Activated B cell treated with CpG ODN at 0.5 μM for 24 hours (primary cell): ENCODE measurements around the gene CHCHD3. TPM values are rescaled to one million over a fixed set of nuclear protein-coding genes. Genes with fewer than 3 reads are reported as not detected.

ENCODE experiments used
- ATAC-seq: fragments of 200-7000 bp; cut with Tn5 transposase; one replicate; pipeline ENCODE4 v1.10.0; 2021; ENCODE audit warnings: low read depth, mild to moderate bottlenecking, moderate library complexity
- CTCF ChIA-PET: fragments of 350-600 bp; sonication (Branson Sonifier 250); formaldehyde crosslinking; loops from one replicate; lab custom pipeline; 2021; ENCODE audit warnings: antibody characterized with exemption; lab: Charles Lee
- POLR2A ChIA-PET: fragments of 350-600 bp; sonication (Branson Sonifier 250); formaldehyde crosslinking; loops from one replicate; lab custom pipeline; 2021; ENCODE audit warnings: antibody characterized with exemption; lab: Charles Lee
- DNase-seq: peaks from one replicate; pipeline ENCODE4 v3.0.0; 2022
- H3K27ac Mint-ChIP-seq: one replicate; pipeline ENCODE4 v1.8.0; 2020; ENCODE audit warnings: mixed read lengths
- H3K27me3 Mint-ChIP-seq: one replicate; pipeline ENCODE4 v1.8.0; 2021; ENCODE audit warnings: mixed read lengths
- H3K36me3 Mint-ChIP-seq: one replicate; pipeline ENCODE4 v1.8.0; 2021; ENCODE audit warnings: low read depth, mixed read lengths
- H3K4me1 Mint-ChIP-seq: one replicate; pipeline ENCODE4 v1.8.0; 2021; ENCODE audit warnings: mixed read lengths
- H3K4me3 Mint-ChIP-seq: one replicate; pipeline ENCODE4 v1.8.0; 2020; ENCODE audit warnings: mild to moderate bottlenecking, mixed read lengths
- H3K9me3 Mint-ChIP-seq: one replicate; pipeline ENCODE4 v1.8.0; 2020; ENCODE audit warnings: mixed read lengths
- CTCF ChIP-seq: fragments of 200-600 bp; IDR thresholded peaks from one replicate; pipeline ENCODE4 v1.8.0; 2022; ENCODE audit warnings: antibody characterized with exemption, mild to moderate bottlenecking
- intact Hi-C: fragments of 100-400 bp; cut with micrococcal nuclease; formaldehyde crosslinking; loops from one replicate; pipeline ENCODE4 v1.15.1; 2024
- total RNA-seq: library from RNA; stranded (reverse); gene quantifications from 2 replicates; pipeline ENCODE4 v1.2.3, GENCODE V29; 2022

CHCHD3 gene
- total RNA-seq, 1 donor from 2014 or later: 53.6 TPM

DNA sequence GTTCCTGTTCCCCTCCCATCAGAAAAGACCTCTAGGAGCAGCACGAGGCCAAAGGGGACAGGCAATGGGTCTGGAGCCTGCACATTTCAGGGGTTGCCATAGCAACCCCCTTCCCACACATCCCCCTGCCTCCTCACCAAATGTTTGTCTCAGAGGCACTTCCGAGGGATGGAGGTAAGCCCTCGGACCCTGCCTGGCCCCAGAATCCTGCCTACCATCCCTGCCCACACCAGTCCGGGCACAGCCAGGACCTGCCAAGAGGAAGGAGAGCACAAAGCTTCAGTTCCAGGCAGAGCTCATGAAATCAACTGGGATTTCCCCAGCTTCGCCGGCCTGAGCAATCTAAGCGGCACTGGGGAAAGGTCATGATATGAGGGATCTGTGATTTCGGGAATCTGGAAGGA, 330.6 kb downstream of the CHCHD3 start:
- no peak for TF ChIP-seq CTCF
- DNase-seq (no peak), ATAC-seq (no peak)
- no peaks in the 10 kb centered on the region for H3K9me3 Mint-ChIP-seq
- no peak overlapping the region for H3K27ac Mint-ChIP-seq
- CTCF ChIA-PET: no interaction called here
- POLR2A ChIA-PET: no interaction called here
- intact Hi-C loops: no loop called here
- no peaks in the 10 kb centered on the region for H3K4me1 Mint-ChIP-seq
- no peak overlapping the region for H3K4me3 Mint-ChIP-seq
- no peaks in the 10 kb centered on the region for H3K27me3 Mint-ChIP-seq
- H3K36me3 Mint-ChIP-seq: no peaks in the 10 kb centered on the region

DNA sequence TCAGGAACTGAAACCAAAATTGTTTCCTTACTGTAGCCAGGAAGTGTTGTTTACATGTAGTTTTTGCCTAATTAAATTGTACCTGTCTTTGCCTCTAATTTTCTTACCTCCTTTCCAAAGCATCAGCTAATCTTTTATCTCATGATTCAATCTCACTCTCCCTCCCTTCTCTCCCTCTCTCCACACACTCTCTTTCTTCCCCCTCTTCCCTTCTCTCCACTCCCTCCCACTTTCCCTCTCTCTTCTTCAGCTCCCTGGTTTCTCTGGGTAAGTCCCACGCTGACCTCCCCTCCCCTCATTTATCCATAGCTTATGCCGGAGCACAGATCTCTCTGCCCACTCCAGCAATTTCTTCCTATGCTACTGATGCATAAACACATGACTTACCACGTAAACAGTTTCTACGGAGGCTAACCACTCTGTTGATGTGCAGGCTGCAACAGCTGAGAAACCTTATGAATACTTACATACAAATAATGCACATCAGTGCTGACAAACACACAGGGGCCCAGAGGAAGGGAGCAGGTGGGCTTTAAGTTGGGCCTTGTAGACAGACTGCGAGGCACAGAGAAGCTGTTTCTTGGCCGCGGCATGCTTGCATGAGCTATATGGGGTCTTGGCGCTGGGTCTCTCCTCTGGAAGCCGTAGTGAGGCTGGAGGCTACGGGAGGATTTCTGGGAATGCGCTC, 331.2 kb downstream of the CHCHD3 start:
- TF ChIP-seq CTCF: no peak
- Mint-ChIP-seq H3K4me3 (no peak overlapping the region), H3K9me3 (no peaks in the 10 kb centered on the region), H3K4me1 (no peaks in the 10 kb centered on the region), H3K27ac (no peak overlapping the region), H3K27me3 (no peaks in the 10 kb centered on the region), H3K36me3 (no peaks in the 10 kb centered on the region)
- CTCF ChIA-PET: no interaction called here
- POLR2A ChIA-PET: no interaction called here
- DNase-seq: no peak
- intact Hi-C loops: no loop called here
- no peak for ATAC-seq

GRCh38 chr7:132750096-132750495, 331.8 kb downstream of the CHCHD3 start:
- intact Hi-C loops: no loop called here
- no peak for DNase-seq
- Mint-ChIP-seq H3K9me3 (no peaks in the 10 kb centered on the region), H3K27ac (no peak overlapping the region), H3K27me3 (no peaks in the 10 kb centered on the region), H3K4me1 (no peaks in the 10 kb centered on the region), H3K4me3 (no peak overlapping the region), H3K36me3 (no peaks in the 10 kb centered on the region)
- ChIA-PET POLR2A (no interaction called here), CTCF (no interaction called here)
- no peak for TF ChIP-seq CTCF
- no peak for ATAC-seq

GRCh38 chr7:132745510-132745909, 336.4 kb downstream of the CHCHD3 start:
- Mint-ChIP-seq H3K27me3 (no peaks in the 10 kb centered on the region), H3K4me3 (no peak overlapping the region), H3K27ac (no peak overlapping the region), H3K4me1 (no peaks in the 10 kb centered on the region), H3K9me3 (peaks cover 8% of the 10 kb centered on the region), H3K36me3 (no peaks in the 10 kb centered on the region)
- DNase-seq: no peak
- no peak for TF ChIP-seq CTCF
- CTCF ChIA-PET: no interaction called here
- POLR2A ChIA-PET: no interaction called here
- ATAC-seq: no peak
- intact Hi-C loops: no loop called here

- intact Hi-C loops: no loop called here
- no peak for DNase-seq
- H3K9me3 Mint-ChIP-seq: peaks cover 8% of the 10 kb centered on the region
- no peak overlapping the region for H3K4me3 Mint-ChIP-seq
- POLR2A ChIA-PET: no interaction called here
- H3K4me1 Mint-ChIP-seq: no peaks in the 10 kb centered on the region
- H3K36me3 Mint-ChIP-seq: no peaks in the 10 kb centered on the region
- CTCF ChIA-PET: no interaction called here
- H3K27ac Mint-ChIP-seq: no peak overlapping the region
- TF ChIP-seq CTCF: no peak
- peaks cover 1% of the 10 kb centered on the region for H3K27me3 Mint-ChIP-seq
- ATAC-seq: no peak
Observed at GRCh38 chr7:132743974-132744373, 337.9 kb downstream of the CHCHD3 start.
